OCI-LY3 (cell line): ENCODE data around the gene KCNMA1.

Source experiments
- CTCF ChIP-seq: fragments of 200-600, 300-600 bp; sonication (generic); IDR thresholded peaks from 2 replicates; pipeline ENCODE4 v1.5.1; 2014; ENCODE audit warnings: antibody characterized with exemption, low read length, low read depth
- EZH2phosphoT487 ChIP-seq: fragments of 200-600 bp; shearing (Covaris generic); IDR thresholded peaks from 2 replicates; pipeline ENCODE4 v1.6.1; 2018; ENCODE audit warnings: antibody characterized with exemption, mixed run types, low read depth

GRCh38 chr10:77598606-77599005 lies 39.0 kb downstream of the KCNMA1 start:
- TF ChIP-seq CTCF (no peak), EZH2phosphoT487 (no peak)
